Body of pancreas (tissue), 4 donors: ENCODE measurements around the gene STAB1. TPM values are rescaled to one million over a fixed set of nuclear protein-coding genes. Genes with fewer than 3 reads are reported as not detected.
A peak's percentile ranks its signal among the peaks of the same experiment; 100 is the strongest.

Experiments
- ATAC-seq: fragments of 150-250 bp; one replicate; pipeline ENCODE4 v1.9.1; 2016
- DNase-seq, 4 donors: peaks; one replicate each; pipeline ENCODE4 v3.0.0-alpha.2; 2019
- H3K27ac ChIP-seq, 4 donors: fragments of 200-600 bp; sonication (generic); 1 replicate in 3 of 4; 2 replicates in 1 of 4; pipeline versions ENCODE4 v1.5.1 to v1.6.1; 2016 to 2019; ENCODE audit warnings: mild to moderate bottlenecking in 1 of 4, mixed read lengths in 1 of 4, moderate library complexity in 1 of 4
- H3K27me3 ChIP-seq, 2 donors: fragments of 200-600 bp; sonication (generic); one replicate each; pipeline ENCODE4 v1.6.0; 2016; ENCODE audit warnings: mild to moderate bottlenecking in 1 of 2
- H3K36me3 ChIP-seq, 2 donors: fragments of 200-600 bp; sonication (generic); replicated peaks in 1 of 2; 2 replicates each; pipeline ENCODE4 v1.5.1; 2016; ENCODE audit warnings: low read depth in 2 of 2; ENCODE audit not compliant: insufficient read depth in 1 of 2
- H3K4me1 ChIP-seq: fragments of 200-600 bp; sonication (generic); one replicate; pipeline ENCODE4 v1.6.0; 2016
- H3K4me3 ChIP-seq, 2 donors: fragments of 200-600 bp; sonication (generic); 1 replicate in 1 of 2; 2 replicates in 1 of 2; pipeline ENCODE4 v1.5.1; 2016 to 2019
- H3K9me3 ChIP-seq, 3 donors: fragments of 200-600 bp; sonication (generic); 1 replicate in 2 of 3; 2 replicates in 1 of 3; pipeline ENCODE4 v1.5.1; 2016
- CTCF ChIP-seq, 7 experiments: fragments of 450-650 bp in 4 of 7; fragments of 200-600 bp in 3 of 7; sonication (generic) in 3 of 7; IDR thresholded peaks; one replicate each; pipeline ENCODE4 v1.5.1; 2016 to 2019; ENCODE audit warnings: antibody characterized with exemption in 7 of 7
- POLR2A ChIP-seq, 3 donors: fragments of 450-650 bp; IDR thresholded peaks; one replicate each; pipeline ENCODE4 v1.6.1; 2016; ENCODE audit warnings: antibody characterized with exemption in 3 of 3, mild to moderate bottlenecking in 2 of 3
- WGBS, 2 donors: methylation state at CpG; one replicate each; pipeline ENCODE4 v1.1.5; 2017; 5-methylcytosine and 5-hydroxymethylcytosine counted together
- intact Hi-C: fragments of 100-400 bp; cut with DNase I; formaldehyde crosslinking; loops from one replicate; pipeline ENCODE4 v1.15.1; 2023
- total RNA-seq, 2 donors: library from RNA; depleted of rRNA; stranded (reverse); fragments of >200 nt; gene quantifications; one replicate each; pipeline ENCODE4 v1.1.0, GENCODE V29; 2016

The STAB1 gene
- total RNA-seq, 2 donors from 2014 or later: 50.4 to 55.3 TPM

GRCh38 chr3:52450489-52451236 lies 44.5 kb upstream of the STAB1 start:
- 38 to 67% methylated on average over 3 to 11 of the region's 11 CpGs for WGBS, 2 donors
- Histone ChIP-seq H3K27ac (peak overlapping the region in 3 of 4 donors; percentile 37 to 51 (median 43)), H3K4me1 (peaks cover 41% of the 10 kb centered on the region), H3K4me3 (no peak overlapping the region), H3K9me3 (no peaks in the 10 kb centered on the region), H3K27me3 (no peaks in the 10 kb centered on the region), H3K36me3 (no peaks in the 10 kb centered on the region)
- no peak for TF ChIP-seq CTCF (IDR thresholded peaks at IDR 0.05)
- TF ChIP-seq POLR2A (IDR thresholded peaks at IDR 0.05): no peak
- intact Hi-C loops: loop anchor here (10.0 kb wide), 1 partner anchor 84 kb away; the partner anchor contains the start of genes NT5DC2 and UQCC5
- ATAC-seq: no peak
- no peak for DNase-seq

- DNase-seq: no peak
- TF ChIP-seq CTCF (IDR thresholded peaks at IDR 0.05) (no peak), POLR2A (IDR thresholded peaks at IDR 0.05) (no peak)
- no peaks in the 10 kb centered on the region for H3K9me3 ChIP-seq
- H3K27me3 ChIP-seq: no peaks in the 10 kb centered on the region
- intact Hi-C loops: loop anchor here (10.0 kb wide), 1 partner anchor 83 kb away; the partner anchor contains the start of genes NT5DC2 and UQCC5
- H3K4me1 ChIP-seq: peaks cover 46% of the 10 kb centered on the region
- H3K27ac ChIP-seq: no peak overlapping the region
- no peaks in the 10 kb centered on the region for H3K36me3 ChIP-seq
- no peak overlapping the region for H3K4me3 ChIP-seq
- 83 to 91% methylated on average over 16 to 24 of the region's 24 CpGs for WGBS, 2 donors
- no peak for ATAC-seq
These were observed 43.7 kb upstream of the STAB1 start for GRCh38 chr3:52451237-52452083.

GRCh38 chr3:52452126-52452525 lies 43.0 kb upstream of the STAB1 start:
- WGBS, 2 donors: 83 to 96% methylated on average over 5 of the region's 6 CpGs

GRCh38 chr3:52452570-52453221 lies 42.4 kb upstream of the STAB1 start:
- TF ChIP-seq CTCF (IDR thresholded peaks at IDR 0.05) (no peak), POLR2A (IDR thresholded peaks at IDR 0.05) (no peak)
- intact Hi-C loops: loop anchor here (10.0 kb wide), 1 partner anchor 82 kb away; the partner anchor contains the start of genes NT5DC2 and UQCC5
- no peak for DNase-seq
- Histone ChIP-seq H3K27me3 (no peaks in the 10 kb centered on the region), H3K4me1 (peaks cover 49% of the 10 kb centered on the region), H3K36me3 (no peaks in the 10 kb centered on the region), H3K9me3 (no peaks in the 10 kb centered on the region), H3K27ac (no peak overlapping the region), H3K4me3 (no peak overlapping the region)
- no peak for ATAC-seq
- WGBS, 2 donors: 56 to 64% methylated on average over 9 to 10 of the region's 11 CpGs

More at GRCh38 chr3:52452126-52452525, 43.0 kb upstream of the STAB1 start:
- ATAC-seq: no peak
- no peaks in the 10 kb centered on the region for H3K9me3 ChIP-seq
- DNase-seq: no peak
- no peaks in the 10 kb centered on the region for H3K36me3 ChIP-seq
- no peaks in the 10 kb centered on the region for H3K27me3 ChIP-seq
- TF ChIP-seq CTCF (IDR thresholded peaks at IDR 0.05): no peak
- no peak for TF ChIP-seq POLR2A (IDR thresholded peaks at IDR 0.05)
- no peak overlapping the region for H3K27ac ChIP-seq
- no peak overlapping the region for H3K4me3 ChIP-seq
- intact Hi-C loops: loop anchor here (10.0 kb wide), 1 partner anchor 83 kb away; the partner anchor contains the start of genes NT5DC2 and UQCC5
- H3K4me1 ChIP-seq: peaks cover 49% of the 10 kb centered on the region
